HCEC 1CT (cell line): ENCODE data around the gene ROBO1.
"Not testable (repeated sequence)": the region's sequence is repeated elsewhere in the genome, so short reads cannot be mapped to it uniquely, and the experiment has no call there.

Experiments used
- DNase-seq: peaks from one replicate; pipeline ENCODE4 v3.0.0-alpha.2; 2017

The ROBO1 gene

DNA sequence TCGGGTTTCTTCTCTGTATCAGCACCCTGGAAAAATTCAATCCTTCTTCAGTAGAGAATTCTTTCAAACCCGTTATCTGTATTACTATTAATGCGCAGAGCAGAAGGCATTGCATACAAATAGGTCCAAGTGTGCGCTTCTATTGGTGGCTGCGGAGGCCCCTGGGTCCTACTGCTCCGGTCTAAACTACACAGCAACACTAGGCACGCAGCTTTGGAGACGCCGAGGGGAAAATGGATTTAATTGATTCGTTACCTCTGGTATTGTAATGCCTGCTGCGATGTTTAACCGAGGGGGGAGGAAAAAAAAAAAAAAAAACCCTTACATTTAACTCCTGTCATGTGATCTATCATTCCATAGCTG, at the start of gene ROBO1:
ROBO1 (minus strand) TSS at position 94 of the 363 bp plus-strand sequence.
- no peak for DNase-seq

DNA sequence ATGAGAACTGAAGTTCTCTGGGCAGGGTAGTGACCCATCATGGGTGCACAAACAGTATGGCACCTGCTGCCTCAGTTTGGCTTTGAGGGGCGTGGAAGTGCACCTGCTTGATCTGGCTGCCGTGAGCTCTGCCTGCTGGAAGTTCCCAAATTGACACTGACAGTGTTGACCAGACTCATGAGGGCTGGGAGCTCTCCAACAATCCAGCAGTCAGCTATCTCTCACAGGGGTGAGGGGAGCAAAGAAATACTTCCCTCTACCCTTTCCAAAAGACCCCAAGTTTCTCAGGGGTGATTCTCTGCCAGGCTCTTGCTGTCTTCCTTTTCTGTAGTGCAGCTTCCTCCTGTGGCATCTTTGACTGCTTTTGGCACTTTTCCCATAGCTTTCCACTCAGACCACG, 49.4 kb upstream of the ROBO1 start:
- no peak for DNase-seq

DNA sequence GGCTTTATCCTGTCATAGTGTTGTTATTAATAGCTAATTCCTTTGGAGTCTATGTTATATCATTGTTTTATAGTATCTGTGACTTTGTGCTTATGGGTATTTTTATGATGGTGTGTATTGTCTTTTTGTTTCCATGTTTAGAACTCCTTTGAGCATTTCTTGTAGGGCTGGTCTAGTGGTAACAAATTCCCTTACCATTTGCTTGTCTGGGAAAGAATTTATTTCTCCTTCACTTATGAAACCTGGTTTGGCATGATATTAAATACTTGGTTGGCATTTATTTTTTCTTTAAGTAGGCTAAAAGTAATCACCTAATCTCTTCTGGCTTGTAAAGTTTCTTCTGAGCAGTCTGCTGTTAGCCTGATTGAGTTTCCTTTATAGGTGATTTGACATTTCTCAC, 47.7 kb upstream of the ROBO1 start:
- DNase-seq = no peak

DNA sequence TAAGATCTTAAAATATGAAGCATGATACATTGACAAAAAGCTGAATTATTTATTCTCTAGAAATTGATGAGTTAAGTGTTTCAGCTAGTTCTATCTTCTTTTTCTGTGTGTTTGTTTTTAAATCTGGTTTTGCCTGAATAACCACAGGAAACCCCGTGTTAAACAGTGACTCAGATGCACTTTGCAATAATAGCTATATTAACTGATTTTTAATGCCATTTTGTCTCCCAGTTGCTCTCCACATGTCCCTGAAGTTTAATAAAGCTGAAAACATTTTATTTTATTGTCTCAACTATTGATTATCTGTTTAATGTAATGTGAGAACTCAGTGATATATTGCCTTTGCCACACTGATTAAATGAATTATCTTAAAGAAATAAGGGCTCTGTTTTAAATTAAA, 42.8 kb upstream of the ROBO1 start:
- DNase-seq = no peak

DNA sequence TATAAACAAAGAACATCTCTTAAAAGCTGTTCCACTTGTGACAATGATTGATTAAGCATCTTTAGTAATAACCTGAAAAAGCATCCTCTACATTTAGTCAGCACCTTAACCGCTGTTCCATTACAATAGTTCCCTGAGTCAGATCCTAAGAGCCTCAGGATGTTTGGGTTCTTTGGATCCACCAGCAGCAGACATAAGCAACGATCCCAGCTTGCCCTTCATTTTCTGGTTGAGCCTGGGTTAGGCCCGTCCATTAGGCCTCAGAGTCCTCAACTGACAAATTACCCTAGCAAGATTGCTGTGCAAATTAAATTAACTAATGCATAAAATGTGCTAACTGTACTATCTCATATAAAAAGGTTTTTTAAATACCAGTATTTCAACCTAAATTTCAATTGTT, 42.3 kb upstream of the ROBO1 start:
- DNase-seq = no peak

DNA sequence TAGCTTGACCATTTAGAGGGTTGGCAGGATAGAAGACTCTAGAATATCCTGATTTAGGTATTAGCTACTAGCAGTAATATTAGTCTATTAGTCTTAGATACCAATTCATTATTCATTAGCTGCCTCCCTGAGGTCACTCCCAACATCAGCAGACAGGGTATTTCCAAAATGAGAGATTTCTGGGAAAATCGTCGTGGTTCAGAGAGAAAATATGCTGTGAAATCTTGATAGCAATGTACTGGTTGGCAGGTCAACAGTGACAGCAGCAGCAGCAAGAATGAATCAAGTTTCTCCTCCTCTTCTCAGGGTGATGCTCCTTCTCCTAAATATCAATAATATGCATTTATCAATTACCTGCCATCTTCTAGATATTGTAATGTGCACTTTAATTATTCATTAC, 41.3 kb upstream of the ROBO1 start:
- DNase-seq = no peak

DNA sequence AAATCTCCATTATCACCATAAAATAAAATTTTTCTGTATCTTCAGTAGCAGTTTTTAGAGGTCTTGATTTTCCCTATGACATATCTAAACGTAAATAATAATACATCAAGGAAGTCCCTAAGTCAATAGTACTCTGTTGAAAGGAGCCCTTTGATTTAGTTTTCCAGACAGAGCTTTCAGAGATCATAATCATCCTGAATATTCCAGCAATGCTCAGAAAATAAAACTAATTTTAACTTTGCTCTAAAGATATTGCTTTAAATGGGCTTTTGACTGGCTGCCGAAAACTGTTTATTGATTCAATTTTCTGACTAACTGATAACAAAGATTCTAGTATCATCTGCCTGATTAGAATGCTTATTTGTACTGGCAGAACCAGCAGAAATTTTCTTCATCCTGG, 40.7 kb upstream of the ROBO1 start:
- no peak for DNase-seq

DNA sequence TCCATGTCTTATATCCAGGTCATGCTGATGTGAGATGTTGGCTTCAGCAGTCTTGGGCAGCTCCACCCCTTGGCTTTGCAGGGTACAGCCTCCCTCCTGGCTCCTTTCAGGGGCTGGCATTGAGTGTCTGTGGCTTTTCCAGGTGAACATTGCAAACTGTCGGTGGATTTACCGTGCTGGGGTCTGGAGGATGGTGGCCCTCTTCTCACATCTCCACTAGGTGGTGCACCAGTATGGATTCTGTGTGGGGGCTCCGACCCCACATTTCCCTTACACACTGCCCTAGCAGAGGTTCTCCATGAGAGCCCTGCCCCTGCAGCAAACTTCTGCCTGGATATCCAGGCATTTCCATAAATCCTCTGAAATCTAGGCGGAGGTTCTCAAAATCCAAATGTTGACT, 22.4 kb upstream of the ROBO1 start:
- not testable (repeated sequence) for DNase-seq

DNA sequence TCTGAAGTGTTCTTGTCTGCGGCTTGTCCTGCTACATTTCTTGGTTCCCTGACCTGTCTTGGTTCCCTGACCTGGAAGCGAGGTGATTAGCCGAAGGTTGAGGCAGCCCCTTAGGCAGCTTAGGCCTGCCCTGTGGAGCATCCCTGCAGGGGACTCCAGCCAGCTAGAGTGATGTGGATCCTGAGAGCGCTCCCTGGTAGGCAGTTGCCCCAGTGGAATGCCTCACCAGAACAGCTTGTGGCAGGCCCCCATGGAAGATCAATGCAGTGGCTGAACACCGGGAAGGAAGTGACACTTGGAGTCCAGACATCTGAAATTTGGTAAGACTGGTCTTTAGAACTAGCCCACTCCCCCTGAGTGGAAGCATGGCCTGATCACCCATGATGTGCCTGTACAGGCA, 5.5 kb upstream of the ROBO1 start:
- DNase-seq = no peak

DNA sequence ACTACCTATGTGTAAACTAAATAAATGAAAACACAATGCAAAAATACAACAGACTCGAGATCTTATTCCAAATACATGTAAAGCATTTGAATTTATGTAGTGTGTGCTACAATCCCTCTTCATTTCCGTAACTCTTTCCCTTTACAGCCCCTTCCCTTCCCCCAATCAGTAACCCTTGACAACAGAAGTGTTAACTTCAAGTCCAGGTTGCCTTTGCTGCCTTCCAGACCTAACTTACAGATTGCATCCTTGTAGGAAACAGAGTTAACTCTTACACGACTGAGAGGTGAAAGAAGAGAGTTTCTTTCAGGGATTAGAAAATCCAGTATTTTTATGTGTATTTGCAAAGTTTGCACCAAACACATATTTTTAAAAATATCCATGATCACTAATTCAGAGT, 1.4 kb upstream of the ROBO1 start:
- no peak for DNase-seq

DNA sequence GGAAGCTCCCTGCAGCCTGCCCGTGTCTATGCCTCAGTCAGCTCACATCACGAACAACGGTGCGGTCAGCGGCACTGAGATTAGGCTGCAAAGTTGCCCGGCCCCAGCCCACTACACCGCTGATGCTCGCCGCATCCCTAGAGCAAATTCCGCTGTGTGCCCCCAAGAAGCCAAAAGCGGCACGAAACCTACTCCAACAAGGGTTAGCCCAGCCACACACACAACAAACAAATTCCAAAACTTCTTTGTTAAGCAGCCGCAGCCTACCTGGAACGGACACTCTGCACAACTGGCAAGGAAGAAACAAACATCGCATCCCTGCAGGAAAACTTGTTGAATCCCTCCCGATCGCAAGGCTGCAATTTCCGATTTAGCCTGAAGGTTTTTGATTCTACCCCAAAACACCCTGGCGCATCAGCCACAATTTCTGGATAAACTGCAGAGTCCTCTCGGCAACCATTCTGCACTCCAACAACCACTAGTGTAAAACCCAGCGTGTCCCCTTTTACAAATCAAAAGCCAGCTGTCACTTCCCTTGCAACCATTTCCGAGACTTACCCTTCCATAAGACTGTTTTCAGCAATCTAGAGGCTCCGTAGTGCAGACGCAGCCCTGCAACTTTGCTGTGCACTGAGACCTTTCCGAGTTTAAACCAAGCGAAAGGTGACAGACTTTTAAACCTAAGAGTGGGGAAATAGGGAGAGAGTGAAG, 449 bp downstream of the ROBO1 start:
- DNase-seq = no peak

DNA sequence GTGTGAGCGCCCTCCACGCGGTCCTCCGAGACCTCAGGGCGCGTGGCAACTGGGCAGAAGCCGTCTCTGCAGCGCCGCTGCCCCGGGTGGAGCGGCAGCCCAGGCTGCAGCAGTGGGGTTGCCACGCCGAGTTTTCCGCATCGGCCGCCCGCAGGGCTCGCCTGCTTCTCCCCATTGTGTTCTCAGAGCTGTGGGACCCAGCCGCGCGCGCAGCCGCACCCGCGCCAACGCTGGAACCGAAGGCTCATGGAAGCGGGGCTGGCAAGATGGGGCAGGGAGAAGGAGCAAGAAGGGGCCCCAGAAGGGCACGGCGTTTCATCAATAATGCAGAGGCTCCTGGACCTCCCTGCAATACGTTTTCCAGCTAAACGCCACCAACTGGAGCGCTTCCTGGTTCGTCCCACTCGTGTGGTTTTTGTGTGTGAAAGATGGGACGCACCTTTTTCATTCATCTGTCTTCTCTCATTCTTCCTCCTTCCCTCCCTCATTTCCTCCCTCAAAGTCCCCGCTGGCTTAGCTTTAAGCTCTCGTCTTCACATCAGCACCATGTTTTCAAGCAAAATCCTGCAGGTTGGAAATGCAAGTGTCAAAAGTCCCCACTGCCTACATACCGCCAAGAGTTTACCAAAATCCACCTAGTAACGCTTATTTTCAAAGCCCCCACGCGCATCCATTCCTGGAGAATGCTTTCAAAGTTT, 1.2 kb downstream of the ROBO1 start:
- no peak for DNase-seq

DNA sequence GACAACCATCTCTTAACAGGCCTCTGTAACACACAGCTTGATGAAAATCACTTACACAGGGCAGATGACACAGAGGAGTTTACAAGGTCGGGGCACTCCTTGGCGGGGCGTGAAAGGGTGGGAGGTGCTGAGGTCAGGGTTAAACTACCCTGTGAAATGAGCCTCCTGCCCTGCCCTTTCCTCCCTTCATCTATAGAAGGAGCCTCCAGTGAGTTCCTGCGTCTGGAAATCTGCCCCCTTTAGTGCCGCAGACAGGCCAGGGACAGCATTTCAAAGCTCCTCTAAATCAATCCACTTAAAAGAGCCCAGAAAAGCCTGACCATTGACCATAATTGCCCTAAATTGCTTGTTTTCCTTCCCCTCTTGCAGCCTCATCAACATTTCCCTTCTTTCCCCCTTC, 1.9 kb downstream of the ROBO1 start:
- no peak for DNase-seq

DNA sequence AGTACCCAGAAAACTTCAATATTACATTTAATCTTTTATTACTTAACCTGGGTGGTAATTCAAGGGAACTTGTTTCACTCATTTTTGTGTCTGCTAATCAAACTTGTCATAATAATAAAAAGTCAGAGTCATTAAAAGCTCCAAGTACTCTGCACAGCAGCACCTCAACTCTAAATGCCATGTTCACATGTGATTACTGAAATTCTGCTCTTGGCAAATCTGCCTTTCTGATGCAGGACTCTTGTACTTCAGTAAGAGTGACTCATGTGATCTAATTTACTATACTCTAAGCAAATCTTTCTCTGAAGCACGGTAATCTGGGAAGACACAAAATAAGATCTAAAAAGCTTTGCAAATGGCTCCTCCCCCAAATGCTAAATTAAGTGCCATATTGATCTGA, 6.4 kb downstream of the ROBO1 start:
- DNase-seq = no peak

DNA sequence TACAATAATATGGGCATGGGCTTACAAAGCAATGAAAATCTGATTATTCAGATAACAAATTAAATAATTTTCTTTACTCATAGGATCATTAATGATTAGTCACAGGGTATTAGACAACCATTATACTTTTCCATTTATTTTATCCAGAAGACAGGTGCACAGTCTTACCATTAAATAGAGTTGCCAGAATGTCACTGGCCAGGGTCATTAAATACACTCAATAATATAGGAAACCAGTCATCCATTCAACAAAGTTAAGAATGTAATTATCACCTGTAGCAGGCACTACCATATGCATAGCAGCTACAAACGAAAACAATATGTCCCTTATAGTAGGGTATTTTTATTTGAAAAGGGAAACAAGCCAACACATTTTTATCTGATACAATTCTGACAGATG, 16.1 kb downstream of the ROBO1 start:
- no peak for DNase-seq

DNA sequence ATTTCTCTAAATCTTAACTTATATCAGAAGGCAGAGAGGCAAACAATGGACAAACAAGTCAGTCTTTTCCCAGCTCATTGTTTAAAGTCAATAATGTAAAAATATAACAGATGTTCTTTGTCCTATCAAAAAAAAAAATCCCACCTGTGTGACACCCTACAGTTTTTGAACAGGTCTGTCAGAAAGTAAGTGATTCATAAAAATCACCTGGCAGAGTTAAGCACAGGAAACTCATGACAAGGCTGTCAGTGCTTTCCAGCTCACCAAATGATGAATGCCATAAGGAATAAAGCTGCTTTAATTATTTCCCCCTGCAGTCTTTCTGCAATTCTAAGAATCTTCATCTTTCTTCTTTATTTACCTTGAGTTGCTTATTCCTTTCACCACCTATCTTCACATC, 30.3 kb downstream of the ROBO1 start:
- DNase-seq = no peak

DNA sequence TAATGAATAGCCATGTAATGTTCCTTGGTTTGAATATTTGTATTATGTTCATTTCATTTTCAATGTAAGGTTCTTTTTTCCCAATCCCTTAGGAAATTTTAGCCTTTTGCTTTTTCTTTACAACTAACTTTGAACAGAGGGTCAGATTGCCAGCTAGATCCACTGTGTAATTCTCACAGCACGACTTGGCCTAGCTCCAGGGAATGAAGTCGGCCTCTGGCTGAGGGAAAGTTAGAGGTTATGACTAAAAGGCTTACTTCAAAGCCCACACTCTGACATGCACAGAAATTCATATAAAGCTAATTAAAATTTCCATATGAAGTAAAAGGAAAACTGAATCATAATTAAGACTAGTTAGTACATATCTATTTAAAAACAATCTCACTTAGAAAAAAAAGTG, 38.7 kb downstream of the ROBO1 start:
- DNase-seq = no peak

DNA sequence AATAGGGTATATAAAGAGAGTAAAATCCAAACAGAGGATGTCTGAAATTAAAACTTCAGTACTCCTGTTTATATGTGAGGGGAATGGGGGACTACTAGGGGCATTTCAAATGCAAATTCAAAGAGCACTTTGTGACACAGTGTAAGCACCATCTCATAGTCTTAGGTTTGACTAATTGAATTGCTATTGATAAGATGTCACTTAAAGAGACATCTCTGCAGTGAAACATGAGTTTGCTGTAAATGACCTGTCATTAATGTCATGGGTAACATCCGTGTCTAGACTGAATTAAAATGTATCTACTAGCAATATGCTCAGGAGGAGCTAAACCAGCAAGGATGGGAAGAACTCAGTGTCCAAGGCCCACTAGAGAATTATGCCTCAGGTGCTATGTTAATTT, 41.0 kb downstream of the ROBO1 start:
- DNase-seq = no peak

DNA sequence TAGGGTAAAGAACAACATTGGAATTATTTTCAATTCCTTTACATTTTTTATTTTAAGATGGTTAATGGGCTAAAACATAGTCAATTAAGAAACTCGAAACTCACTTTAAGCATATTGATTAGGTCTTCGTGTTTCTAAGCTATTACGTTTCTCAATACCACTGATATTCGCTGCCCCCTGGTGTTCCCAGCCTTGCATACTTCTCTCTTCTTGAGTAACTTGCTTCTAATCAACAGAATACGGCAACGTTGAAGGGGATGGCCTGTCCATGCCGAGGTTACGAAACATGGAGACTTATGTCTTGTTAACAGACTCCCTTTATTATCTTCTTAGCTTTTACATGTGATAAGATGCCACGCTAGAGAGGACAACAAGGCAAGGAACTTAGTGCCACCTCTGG, 43.6 kb downstream of the ROBO1 start:
- no peak for DNase-seq

DNA sequence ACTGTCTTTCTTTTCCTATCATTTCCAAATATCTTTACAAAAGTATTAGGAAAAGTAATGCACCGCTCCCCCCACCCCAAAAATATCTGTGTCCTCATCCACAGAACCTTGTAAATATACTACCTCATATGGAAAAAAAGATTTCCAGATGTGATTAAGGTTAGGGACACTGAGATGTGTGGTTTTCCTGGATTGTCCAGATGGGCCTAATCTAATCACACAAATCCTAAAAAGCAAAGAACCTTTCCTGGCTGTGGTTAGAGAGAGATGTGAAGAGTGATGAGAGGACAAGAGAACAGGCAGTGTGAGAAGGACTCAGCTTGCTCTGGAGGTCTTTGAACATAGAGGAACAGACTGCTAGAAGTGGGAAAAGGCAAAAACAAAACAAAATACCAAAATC, 77.7 kb downstream of the ROBO1 start:
- no peak for DNase-seq

DNA sequence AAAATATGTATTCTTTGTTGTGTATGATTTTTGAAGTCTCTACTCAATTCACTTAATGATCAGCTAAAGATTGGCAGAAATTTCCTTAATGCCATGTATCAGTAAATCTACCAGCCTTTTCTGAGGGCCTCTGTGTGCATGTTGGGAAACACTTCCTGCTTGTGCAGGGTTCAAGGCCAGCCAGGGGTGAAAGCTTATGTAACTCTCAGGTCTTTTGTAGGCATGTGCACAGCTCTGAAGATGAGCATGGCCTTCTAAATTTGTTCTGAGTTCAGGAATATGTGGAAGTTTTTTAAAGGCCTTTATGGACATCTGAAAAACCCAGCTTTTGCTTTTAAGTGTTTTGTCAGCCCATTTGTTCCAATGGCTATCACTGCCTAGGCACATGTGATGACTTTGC, 82.7 kb downstream of the ROBO1 start:
- DNase-seq = no peak

DNA sequence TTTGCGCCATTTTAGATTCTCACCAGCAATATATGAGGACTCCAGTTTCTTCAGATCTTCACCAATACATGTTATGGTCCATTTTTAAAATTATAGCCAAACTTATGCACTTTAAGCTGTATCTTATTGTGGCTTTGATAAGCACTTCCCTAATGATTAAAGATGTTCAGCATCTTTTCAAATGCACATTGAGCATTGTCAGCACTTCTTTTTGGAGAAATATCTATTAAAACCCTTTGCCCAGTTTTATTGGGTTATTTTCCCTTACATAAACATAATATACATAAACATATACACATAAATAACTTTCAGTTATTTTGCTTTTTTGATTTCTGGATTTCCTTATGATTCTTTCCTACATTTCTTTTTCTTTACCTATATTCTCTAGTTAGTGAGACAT, 83.8 kb downstream of the ROBO1 start:
- no peak for DNase-seq

DNA sequence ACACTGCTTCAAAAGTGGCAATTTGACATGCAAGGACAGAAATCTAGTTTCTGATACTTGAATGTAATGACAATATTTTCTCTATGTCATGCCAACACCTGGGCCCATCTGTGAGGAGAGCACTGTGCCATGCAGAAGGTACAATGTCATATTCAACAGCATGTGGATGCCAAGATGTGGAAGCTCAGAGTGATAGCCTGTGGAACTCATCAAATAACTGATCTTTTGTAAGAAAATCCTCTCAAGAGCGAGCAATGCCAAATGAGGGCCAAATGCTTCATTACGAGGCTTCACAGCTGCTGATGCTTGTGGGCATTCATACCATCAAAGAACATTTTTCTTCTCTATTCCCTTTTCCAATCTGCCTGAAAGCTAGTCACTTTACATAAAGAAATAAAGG, 95.1 kb downstream of the ROBO1 start:
- DNase-seq = no peak

DNA sequence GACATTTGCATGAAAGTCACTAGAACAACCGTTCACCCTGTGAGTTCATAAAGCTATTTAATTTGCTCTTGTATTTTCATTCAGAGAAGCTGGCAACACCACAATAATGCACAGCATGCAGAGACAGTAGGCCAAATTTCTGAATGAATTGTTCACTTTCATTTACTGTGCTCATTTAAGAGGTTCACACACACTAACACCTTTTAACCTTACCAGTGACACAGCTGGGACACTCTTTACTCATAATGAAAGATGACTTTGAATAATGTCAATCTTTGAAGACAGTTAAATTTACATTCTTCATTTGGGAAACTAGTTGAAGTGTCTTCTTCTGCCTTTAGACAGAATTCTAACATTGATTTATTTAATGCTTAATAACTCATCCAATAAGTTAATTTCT, 95.7 kb downstream of the ROBO1 start:
- DNase-seq = no peak

DNA sequence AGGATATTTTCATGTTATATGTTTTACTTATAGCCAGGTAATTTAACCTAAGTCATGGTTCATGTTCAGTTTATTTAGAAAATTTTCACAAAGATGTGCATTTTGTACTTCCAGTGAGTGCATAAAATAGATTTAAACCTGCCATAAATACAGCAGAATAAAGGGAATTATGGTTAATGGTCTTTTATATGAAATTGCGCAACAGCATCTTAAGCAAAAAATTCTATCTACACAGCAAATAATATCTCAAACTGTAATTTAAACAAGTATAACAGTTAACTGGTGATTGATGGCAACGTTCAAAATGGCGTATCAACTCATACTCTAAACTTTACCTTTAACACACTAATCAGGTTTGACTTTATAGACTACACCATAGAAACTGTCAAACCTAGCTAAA, 97.6 kb downstream of the ROBO1 start:
- DNase-seq = no peak
